Activated T-helper 1 cell treated with anti-CD3 and anti-CD28 coated beads, Interleukin-2, amount 50 U/mL, for 16 hours (primary cell): ENCODE measurements around the gene USH1C.

Experiments used
- DNase-seq, 2 donors: peaks; one replicate each; pipeline ENCODE4 v3.0.0-alpha.2; 2020; ENCODE audit warnings: low read depth in 1 of 2, low spot score in 1 of 2

USH1C gene

GRCh38 chr11:17528906-17529843, 15.0 kb downstream of the USH1C start:
- DNase-seq = no peak

GRCh38 chr11:17528181-17528691, 16.0 kb downstream of the USH1C start:
- peak in 1 of 2 donors; percentile 13 for DNase-seq

- no peak for DNase-seq
These were observed 16.6 kb downstream of the USH1C start for GRCh38 chr11:17527628-17527995.

- DNase-seq = no peak
These were observed 17.1 kb downstream of the USH1C start for GRCh38 chr11:17526931-17527627.

- no peak for DNase-seq
These were observed 17.9 kb downstream of the USH1C start for GRCh38 chr11:17526326-17526725.

GRCh38 chr11:17525570-17525969, 18.6 kb downstream of the USH1C start:
- DNase-seq = no peak

GRCh38 chr11:17524221-17524620, 20.0 kb downstream of the USH1C start:
- DNase-seq = no peak

GRCh38 chr11:17522655-17523054, 21.6 kb downstream of the USH1C start:
- no peak for DNase-seq

- no peak for DNase-seq
These were observed 22.9 kb downstream of the USH1C start for GRCh38 chr11:17521106-17521900.

GRCh38 chr11:17519061-17519885, 24.9 kb downstream of the USH1C start:
- DNase-seq = no peak

GRCh38 chr11:17518366-17518765, 25.9 kb downstream of the USH1C start:
- no peak for DNase-seq

GRCh38 chr11:17517186-17517585, 27.0 kb downstream of the USH1C start:
- DNase-seq = no peak

GRCh38 chr11:17516551-17517150, 27.6 kb downstream of the USH1C start:
- no peak for DNase-seq

GRCh38 chr11:17515443-17516176, 28.6 kb downstream of the USH1C start:
- no peak for DNase-seq

GRCh38 chr11:17514476-17514875, 29.7 kb downstream of the USH1C start:
- no peak for DNase-seq

- DNase-seq = no peak
These were observed 30.4 kb downstream of the USH1C start for GRCh38 chr11:17513853-17514252.

GRCh38 chr11:17512101-17512500, 32.1 kb downstream of the USH1C start:
- no peak for DNase-seq

GRCh38 chr11:17511571-17511970, 32.6 kb downstream of the USH1C start:
- no peak for DNase-seq

GRCh38 chr11:17510507-17511206, 33.6 kb downstream of the USH1C start:
- no peak for DNase-seq
